ENCODE results near the gene CRYGD. TPM values are rescaled to one million over a fixed set of nuclear protein-coding genes. Genes with fewer than 3 reads are reported as not detected.

Gene CRYGD
- total RNA-seq, 1 experiment from 2014 or later: 4.6 TPM

DNA sequence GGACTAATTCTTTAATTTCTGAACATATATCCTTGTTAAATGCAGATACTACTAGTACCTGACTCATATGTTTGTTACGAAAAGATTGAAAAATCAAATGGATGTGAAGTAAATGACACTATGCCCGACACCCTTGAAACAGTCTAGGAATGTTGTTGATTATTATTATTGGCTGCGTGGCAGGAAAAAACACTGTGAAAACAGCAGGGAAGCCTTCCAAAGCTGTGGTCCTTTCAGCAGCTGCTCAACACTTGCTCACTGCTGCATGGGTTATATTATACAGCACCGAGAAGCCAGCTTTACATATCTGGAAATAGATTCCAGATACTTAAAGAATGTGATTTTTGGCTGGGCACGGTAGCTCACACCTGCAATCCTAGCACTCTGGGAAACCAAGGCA lies 26.5 kb downstream of the CRYGD start (continued):
- TF ChIP-seq, protein P1, sequence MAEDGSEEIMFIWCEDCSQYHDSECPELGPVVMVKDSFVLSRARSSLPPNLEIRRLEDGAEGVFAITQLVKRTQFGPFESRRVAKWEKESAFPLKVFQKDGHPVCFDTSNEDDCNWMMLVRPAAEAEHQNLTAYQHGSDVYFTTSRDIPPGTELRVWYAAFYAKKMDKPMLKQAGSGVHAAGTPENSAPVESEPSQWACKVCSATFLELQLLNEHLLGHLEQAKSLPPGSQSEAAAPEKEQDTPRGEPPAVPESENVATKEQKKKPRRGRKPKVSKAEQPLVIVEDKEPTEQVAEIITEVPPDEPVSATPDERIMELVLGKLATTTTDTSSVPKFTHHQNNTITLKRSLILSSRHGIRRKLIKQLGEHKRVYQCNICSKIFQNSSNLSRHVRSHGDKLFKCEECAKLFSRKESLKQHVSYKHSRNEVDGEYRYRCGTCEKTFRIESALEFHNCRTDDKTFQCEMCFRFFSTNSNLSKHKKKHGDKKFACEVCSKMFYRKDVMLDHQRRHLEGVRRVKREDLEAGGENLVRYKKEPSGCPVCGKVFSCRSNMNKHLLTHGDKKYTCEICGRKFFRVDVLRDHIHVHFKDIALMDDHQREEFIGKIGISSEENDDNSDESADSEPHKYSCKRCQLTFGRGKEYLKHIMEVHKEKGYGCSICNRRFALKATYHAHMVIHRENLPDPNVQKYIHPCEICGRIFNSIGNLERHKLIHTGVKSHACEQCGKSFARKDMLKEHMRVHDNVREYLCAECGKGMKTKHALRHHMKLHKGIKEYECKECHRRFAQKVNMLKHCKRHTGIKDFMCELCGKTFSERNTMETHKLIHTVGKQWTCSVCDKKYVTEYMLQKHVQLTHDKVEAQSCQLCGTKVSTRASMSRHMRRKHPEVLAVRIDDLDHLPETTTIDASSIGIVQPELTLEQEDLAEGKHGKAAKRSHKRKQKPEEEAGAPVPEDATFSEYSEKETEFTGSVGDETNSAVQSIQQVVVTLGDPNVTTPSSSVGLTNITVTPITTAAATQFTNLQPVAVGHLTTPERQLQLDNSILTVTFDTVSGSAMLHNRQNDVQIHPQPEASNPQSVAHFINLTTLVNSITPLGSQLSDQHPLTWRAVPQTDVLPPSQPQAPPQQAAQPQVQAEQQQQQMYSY (CRISPR knock-in tag; IDR thresholded peaks at IDR 0.05): no peak
- TF ChIP-seq ZBTB21 (CRISPR knock-in tag; IDR thresholded peaks at IDR 0.05; ENCODE audit: borderline replicate concordance) (no peak), ZNF396 (CRISPR knock-in tag; IDR thresholded peaks at IDR 0.05; ENCODE audit: borderline replicate concordance) (no peak), IRF2 (CRISPR knock-in tag; IDR thresholded peaks at IDR 0.05; ENCODE audit: borderline replicate concordance, low read depth) (no peak)

DNA sequence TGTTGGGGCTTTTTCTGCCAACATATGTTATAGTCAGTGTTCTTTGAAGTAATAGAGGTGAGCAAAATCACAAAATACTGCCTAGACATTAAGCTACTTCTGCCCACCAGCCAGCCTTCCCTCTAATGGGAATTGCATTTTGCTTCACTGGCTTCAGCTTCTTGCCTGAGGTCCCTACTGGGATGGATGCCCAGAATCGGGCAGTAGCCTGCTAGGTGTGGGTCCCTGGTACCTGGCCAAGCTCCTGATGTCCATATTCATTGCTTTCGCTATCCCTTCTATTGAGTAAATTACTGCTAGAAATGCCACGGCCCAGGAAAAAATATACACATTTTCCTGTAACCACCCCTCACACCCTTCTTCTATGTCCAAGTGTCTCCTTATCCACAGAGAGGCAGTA lies 27.0 kb downstream of the CRYGD start:
- ChIA-PET POLR2A (no interaction called here), CTCF (no interaction called here)
- Mint-ChIP-seq H3K36me3 (no peaks in the 10 kb centered on the region), H3K9me3 (0 out of 2 replicates have a peak, but pooled peaks cover 3% of the 10 kb centered on the region), H3K4me1 (peaks cover 17% of the 10 kb centered on the region), H3K27me3 (ENCODE audit: low read depth) (no peaks in the 10 kb centered on the region), H3K4me3 (no peak overlapping the region), H3K27ac (no peak overlapping the region)
- TF ChIP-seq ZNF138 (CRISPR knock-in tag; conservative IDR thresholded peaks at IDR 0.05): no peak
- no peak for TF ChIP-seq RELA (CRISPR knock-in tag; IDR thresholded peaks at IDR 0.05; ENCODE audit: borderline replicate concordance)
- no peak for TF ChIP-seq SOX15 (CRISPR knock-in tag; IDR thresholded peaks at IDR 0.05)
- TF ChIP-seq NFE2L1 (CRISPR knock-in tag; IDR thresholded peaks at IDR 0.05): no peak
- TF ChIP-seq ZNF423 (CRISPR knock-in tag; IDR thresholded peaks at IDR 0.05): no peak
- no peak for TF ChIP-seq CBFB (CRISPR knock-in tag; IDR thresholded peaks at IDR 0.05; ENCODE audit: low read depth)
- TF ChIP-seq, protein P2, sequence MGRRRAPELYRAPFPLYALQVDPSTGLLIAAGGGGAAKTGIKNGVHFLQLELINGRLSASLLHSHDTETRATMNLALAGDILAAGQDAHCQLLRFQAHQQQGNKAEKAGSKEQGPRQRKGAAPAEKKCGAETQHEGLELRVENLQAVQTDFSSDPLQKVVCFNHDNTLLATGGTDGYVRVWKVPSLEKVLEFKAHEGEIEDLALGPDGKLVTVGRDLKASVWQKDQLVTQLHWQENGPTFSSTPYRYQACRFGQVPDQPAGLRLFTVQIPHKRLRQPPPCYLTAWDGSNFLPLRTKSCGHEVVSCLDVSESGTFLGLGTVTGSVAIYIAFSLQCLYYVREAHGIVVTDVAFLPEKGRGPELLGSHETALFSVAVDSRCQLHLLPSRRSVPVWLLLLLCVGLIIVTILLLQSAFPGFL (CRISPR knock-in tag; IDR thresholded peaks at IDR 0.05; ENCODE audit: borderline replicate concordance): no peak
- ATAC-seq (no peak), DNase-seq (ENCODE audit: low spot score) (no peak)

DNA sequence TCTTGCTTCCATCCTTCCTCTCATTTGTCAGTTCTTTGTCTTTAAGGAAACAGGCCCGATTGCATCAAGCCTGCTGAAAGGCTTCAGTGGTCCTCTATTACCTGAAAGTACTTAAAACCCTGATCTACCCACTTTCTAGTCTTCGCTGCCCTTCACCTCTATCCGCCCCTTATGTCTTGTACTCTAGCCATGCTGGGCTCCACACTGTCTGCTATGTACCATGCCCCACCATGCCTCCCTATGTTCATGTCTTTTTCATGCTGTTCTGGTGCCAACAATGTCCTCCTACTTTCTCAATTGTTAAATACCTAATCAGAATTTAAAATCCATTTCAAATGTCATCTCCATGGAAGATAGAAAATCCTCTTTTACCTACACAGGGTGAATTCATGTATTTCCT lies 28.2 kb downstream of the CRYGD start:
- POLR2A ChIA-PET: no interaction called here
- Mint-ChIP-seq H3K9me3 (0 out of 2 replicates have a peak, but pooled peaks cover 3% of the 10 kb centered on the region), H3K4me1 (peaks cover 9% of the 10 kb centered on the region), H3K27me3 (ENCODE audit: low read depth) (no peaks in the 10 kb centered on the region), H3K27ac (no peak overlapping the region), H3K36me3 (no peaks in the 10 kb centered on the region), H3K4me3 (no peak overlapping the region)
- DNase-seq (ENCODE audit: low spot score): no peak
- no peak for ATAC-seq
- TF ChIP-seq, protein P3, sequence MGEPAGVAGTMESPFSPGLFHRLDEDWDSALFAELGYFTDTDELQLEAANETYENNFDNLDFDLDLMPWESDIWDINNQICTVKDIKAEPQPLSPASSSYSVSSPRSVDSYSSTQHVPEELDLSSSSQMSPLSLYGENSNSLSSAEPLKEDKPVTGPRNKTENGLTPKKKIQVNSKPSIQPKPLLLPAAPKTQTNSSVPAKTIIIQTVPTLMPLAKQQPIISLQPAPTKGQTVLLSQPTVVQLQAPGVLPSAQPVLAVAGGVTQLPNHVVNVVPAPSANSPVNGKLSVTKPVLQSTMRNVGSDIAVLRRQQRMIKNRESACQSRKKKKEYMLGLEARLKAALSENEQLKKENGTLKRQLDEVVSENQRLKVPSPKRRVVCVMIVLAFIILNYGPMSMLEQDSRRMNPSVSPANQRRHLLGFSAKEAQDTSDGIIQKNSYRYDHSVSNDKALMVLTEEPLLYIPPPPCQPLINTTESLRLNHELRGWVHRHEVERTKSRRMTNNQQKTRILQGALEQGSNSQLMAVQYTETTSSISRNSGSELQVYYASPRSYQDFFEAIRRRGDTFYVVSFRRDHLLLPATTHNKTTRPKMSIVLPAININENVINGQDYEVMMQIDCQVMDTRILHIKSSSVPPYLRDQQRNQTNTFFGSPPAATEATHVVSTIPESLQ (CRISPR knock-in tag; IDR thresholded peaks at IDR 0.05): no peak
- TF ChIP-seq ZNF121 (CRISPR knock-in tag; IDR thresholded peaks at IDR 0.05): no peak
- CTCF ChIA-PET: no interaction called here

DNA sequence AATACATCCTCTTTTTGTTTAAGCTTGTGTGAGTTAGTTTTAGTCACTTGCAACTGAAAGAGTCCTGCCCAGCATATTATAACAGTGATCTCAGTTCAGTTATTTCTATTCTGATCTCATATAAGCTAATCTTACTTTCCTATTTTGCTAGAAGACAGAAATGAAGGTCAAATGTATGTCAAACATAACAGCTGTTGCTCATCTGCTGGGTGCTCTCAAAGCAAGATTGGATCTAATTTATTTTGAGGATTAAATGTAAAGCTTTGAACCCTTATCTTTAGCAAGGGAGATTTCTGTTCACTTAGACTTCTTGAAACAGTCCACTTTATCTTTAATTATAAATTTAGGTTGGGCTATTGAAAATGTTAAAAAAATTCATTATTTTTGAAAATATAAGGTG lies 31.2 kb downstream of the CRYGD start:
- ATAC-seq (no peak), DNase-seq (ENCODE audit: low spot score) (no peak)
- H3K36me3 Mint-ChIP-seq: peaks cover 4% of the 10 kb centered on the region; the same call in 1 of the 2 replicates
- no peak overlapping the region for H3K27ac Mint-ChIP-seq
- POLR2A ChIA-PET: no interaction called here
- CTCF ChIA-PET: interaction anchor here (0.7 to 1.2 kb wide), 3 partner anchors 9 to 83 kb away, joined by 3 to 5 read pairs (median 4); no protein-coding TSS in a partner anchor
- H3K4me1 Mint-ChIP-seq: no peaks in the 10 kb centered on the region
- H3K4me3 Mint-ChIP-seq: no peak overlapping the region
- H3K27me3 Mint-ChIP-seq (ENCODE audit: low read depth): no peaks in the 10 kb centered on the region
- peaks cover 14% of the 10 kb centered on the region for H3K9me3 Mint-ChIP-seq
- TF ChIP-seq ATF1 (CRISPR knock-in tag; IDR thresholded peaks at IDR 0.05): no peak
- TF ChIP-seq, protein P4, sequence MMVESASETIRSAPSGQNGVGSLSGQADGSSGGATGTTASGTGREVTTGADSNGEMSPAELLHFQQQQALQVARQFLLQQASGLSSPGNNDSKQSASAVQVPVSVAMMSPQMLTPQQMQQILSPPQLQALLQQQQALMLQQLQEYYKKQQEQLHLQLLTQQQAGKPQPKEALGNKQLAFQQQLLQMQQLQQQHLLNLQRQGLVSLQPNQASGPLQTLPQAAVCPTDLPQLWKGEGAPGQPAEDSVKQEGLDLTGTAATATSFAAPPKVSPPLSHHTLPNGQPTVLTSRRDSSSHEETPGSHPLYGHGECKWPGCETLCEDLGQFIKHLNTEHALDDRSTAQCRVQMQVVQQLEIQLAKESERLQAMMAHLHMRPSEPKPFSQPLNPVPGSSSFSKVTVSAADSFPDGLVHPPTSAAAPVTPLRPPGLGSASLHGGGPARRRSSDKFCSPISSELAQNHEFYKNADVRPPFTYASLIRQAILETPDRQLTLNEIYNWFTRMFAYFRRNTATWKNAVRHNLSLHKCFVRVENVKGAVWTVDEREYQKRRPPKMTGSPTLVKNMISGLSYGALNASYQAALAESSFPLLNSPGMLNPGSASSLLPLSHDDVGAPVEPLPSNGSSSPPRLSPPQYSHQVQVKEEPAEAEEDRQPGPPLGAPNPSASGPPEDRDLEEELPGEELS (CRISPR knock-in tag; IDR thresholded peaks at IDR 0.05): no peak
- TF ChIP-seq, protein P5, sequence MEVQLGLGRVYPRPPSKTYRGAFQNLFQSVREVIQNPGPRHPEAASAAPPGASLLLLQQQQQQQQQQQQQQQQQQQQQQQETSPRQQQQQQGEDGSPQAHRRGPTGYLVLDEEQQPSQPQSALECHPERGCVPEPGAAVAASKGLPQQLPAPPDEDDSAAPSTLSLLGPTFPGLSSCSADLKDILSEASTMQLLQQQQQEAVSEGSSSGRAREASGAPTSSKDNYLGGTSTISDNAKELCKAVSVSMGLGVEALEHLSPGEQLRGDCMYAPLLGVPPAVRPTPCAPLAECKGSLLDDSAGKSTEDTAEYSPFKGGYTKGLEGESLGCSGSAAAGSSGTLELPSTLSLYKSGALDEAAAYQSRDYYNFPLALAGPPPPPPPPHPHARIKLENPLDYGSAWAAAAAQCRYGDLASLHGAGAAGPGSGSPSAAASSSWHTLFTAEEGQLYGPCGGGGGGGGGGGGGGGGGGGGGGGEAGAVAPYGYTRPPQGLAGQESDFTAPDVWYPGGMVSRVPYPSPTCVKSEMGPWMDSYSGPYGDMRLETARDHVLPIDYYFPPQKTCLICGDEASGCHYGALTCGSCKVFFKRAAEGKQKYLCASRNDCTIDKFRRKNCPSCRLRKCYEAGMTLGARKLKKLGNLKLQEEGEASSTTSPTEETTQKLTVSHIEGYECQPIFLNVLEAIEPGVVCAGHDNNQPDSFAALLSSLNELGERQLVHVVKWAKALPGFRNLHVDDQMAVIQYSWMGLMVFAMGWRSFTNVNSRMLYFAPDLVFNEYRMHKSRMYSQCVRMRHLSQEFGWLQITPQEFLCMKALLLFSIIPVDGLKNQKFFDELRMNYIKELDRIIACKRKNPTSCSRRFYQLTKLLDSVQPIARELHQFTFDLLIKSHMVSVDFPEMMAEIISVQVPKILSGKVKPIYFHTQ (CRISPR knock-in tag; IDR thresholded peaks at IDR 0.05): no peak
- TF ChIP-seq SP1 (CRISPR knock-in tag; conservative IDR thresholded peaks at IDR 0.05): no peak
- no peak for TF ChIP-seq MXD4 (CRISPR knock-in tag; IDR thresholded peaks at IDR 0.05; ENCODE audit: borderline replicate concordance)
- TF ChIP-seq, protein P6, sequence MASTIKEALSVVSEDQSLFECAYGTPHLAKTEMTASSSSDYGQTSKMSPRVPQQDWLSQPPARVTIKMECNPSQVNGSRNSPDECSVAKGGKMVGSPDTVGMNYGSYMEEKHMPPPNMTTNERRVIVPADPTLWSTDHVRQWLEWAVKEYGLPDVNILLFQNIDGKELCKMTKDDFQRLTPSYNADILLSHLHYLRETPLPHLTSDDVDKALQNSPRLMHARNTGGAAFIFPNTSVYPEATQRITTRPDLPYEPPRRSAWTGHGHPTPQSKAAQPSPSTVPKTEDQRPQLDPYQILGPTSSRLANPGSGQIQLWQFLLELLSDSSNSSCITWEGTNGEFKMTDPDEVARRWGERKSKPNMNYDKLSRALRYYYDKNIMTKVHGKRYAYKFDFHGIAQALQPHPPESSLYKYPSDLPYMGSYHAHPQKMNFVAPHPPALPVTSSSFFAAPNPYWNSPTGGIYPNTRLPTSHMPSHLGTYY (CRISPR knock-in tag; IDR thresholded peaks at IDR 0.05): no peak
